GM18526 (cell line): ENCODE results near the gene STK36.

Experiments used
- POLR2A ChIP-seq: IDR thresholded peaks from 3 replicates; pipeline ENCODE4 v1.6.1; 2011; ENCODE audit not compliant: insufficient read length; ENCODE audit errors: extremely low read depth

The STK36 gene

GRCh38 chr2:218722876-218723785, 51.2 kb downstream of the STK36 start:
- no peak for TF ChIP-seq POLR2A

GRCh38 chr2:218726004-218726574, 54.2 kb downstream of the STK36 start:
- no peak for TF ChIP-seq POLR2A

- no peak for TF ChIP-seq POLR2A
Observed at GRCh38 chr2:218727502-218728165, 55.7 kb downstream of the STK36 start.

- TF ChIP-seq POLR2A = no peak
Observed at GRCh38 chr2:218729640-218730039, 57.8 kb downstream of the STK36 start.

- TF ChIP-seq POLR2A = no peak
Observed at GRCh38 chr2:218732052-218732760, 60.3 kb downstream of the STK36 start.

GRCh38 chr2:218732761-218733158, 60.9 kb downstream of the STK36 start:
- TF ChIP-seq POLR2A = no peak

GRCh38 chr2:218733171-218734021, 61.5 kb downstream of the STK36 start:
- no peak for TF ChIP-seq POLR2A

GRCh38 chr2:218734190-218734975, 62.5 kb downstream of the STK36 start:
- TF ChIP-seq POLR2A = no peak

GRCh38 chr2:218736531-218736930, 64.6 kb downstream of the STK36 start:
- TF ChIP-seq POLR2A = no peak

GRCh38 chr2:218743068-218743467, 71.2 kb downstream of the STK36 start:
- no peak for TF ChIP-seq POLR2A

GRCh38 chr2:218744615-218745014, 72.7 kb downstream of the STK36 start:
- no peak for TF ChIP-seq POLR2A

GRCh38 chr2:218745160-218745558, 73.3 kb downstream of the STK36 start:
- no peak for TF ChIP-seq POLR2A

- no peak for TF ChIP-seq POLR2A
Observed at GRCh38 chr2:218745559-218746469, 73.9 kb downstream of the STK36 start.
